Brain microvascular endothelial cell (primary cell): ENCODE measurements around the gene COA3.

ENCODE experiments used
- DNase-seq: peaks from one replicate; pipeline ENCODE4 v3.0.0-alpha.2; 2020
- H3K27ac ChIP-seq: fragments of 250-450 bp; sonication (Bioruptor Pico); 2 replicates; pipeline ENCODE4 v1.5.1; 2020; ENCODE audit warnings: mild to moderate bottlenecking, moderate library complexity
- H3K27me3 ChIP-seq: fragments of 250-450 bp; sonication (Bioruptor Pico); replicated peaks from 2 replicates; pipeline ENCODE4 v1.5.1; 2020; ENCODE audit warnings: mild to moderate bottlenecking
- H3K36me3 ChIP-seq: fragments of 250-450 bp; sonication (Bioruptor Pico); replicated peaks from 2 replicates; pipeline ENCODE4 v1.5.1; 2020; ENCODE audit warnings: mild to moderate bottlenecking
- H3K4me3 ChIP-seq: 2 replicates; pipeline ENCODE4 v1.5.1; 2011; ENCODE audit warnings: low read depth, mild to moderate bottlenecking, control low read depth, low read length, moderate library complexity
- in situ Hi-C: cut with HindIII; loops from 2 replicates; pipeline ENCODE4 v1.10.0; 2017; ENCODE audit warnings: low sequenced_read_pairs, low pct_ligation_motif_present
- TF ChIP-seq, protein P1 (sequence below): IDR thresholded peaks from 2 replicates; pipeline ENCODE4 v1.5.1; 2011; ENCODE audit warnings: low read depth, mild to moderate bottlenecking, moderate library complexity, low read length, control low read depth, inconsistent platforms; ENCODE audit errors: missing control alignments

Gene COA3

DNA sequence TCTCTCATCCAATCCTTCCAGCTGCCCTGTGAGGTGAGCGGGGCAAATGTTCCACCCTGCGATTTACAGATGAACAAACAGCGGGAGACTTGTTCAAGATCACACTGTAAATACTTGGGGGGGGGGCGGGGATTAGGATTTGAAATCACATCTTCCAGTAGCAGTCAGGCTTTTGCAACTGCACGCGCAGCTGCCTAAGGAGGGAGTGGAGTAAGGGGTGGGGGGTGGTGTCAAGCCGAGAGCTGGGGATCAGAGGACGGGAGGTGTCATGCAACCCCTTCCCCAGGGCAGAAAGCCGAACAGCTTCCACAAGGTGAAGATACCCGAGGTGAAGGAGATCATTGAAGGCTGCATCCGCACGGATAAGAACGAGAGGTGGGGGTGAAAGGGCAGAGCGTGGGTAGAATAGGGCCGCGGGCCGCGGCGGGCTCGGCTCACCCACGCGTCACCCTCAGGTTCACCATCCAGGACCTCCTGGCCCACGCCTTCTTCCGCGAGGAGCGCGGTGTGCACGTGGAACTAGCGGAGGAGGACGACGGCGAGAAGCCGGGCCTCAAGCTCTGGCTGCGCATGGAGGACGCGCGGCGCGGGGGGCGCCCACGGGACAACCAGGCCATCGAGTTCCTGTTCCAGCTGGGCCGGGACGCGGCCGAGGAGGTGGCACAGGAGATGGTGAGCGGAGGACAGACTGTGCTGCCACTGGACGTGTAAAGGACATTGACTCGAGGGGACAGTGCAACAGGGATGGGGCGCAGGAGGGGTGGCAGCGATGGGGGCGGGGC lies 13.5 kb downstream of the COA3 start:
- H3K4me3 ChIP-seq = no peak overlapping the region
- TF ChIP-seq, protein P1, sequence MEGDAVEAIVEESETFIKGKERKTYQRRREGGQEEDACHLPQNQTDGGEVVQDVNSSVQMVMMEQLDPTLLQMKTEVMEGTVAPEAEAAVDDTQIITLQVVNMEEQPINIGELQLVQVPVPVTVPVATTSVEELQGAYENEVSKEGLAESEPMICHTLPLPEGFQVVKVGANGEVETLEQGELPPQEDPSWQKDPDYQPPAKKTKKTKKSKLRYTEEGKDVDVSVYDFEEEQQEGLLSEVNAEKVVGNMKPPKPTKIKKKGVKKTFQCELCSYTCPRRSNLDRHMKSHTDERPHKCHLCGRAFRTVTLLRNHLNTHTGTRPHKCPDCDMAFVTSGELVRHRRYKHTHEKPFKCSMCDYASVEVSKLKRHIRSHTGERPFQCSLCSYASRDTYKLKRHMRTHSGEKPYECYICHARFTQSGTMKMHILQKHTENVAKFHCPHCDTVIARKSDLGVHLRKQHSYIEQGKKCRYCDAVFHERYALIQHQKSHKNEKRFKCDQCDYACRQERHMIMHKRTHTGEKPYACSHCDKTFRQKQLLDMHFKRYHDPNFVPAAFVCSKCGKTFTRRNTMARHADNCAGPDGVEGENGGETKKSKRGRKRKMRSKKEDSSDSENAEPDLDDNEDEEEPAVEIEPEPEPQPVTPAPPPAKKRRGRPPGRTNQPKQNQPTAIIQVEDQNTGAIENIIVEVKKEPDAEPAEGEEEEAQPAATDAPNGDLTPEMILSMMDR = no peak
- peaks cover 15% of the 10 kb centered on the region for H3K36me3 ChIP-seq
- no peaks in the 10 kb centered on the region for H3K27me3 ChIP-seq
- in situ Hi-C loops = no loop called here
- H3K27ac ChIP-seq = no peak overlapping the region
- DNase-seq = no peak

DNA sequence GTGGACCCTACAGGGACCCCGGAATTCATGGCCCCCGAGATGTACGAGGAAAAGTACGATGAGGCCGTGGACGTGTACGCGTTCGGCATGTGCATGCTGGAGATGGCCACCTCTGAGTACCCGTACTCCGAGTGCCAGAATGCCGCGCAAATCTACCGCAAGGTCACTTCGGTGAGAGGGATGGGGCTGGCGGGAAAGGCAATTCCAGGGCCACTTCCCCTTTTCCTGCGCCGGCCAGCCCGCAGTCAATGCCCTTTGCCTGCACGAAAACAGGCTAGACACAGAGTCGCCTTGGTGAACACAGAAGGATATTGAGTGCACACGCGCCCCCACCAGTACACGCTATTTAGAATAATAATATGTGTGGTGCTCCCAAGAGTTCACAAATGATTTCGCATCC lies 14.1 kb downstream of the COA3 start:
- TF ChIP-seq, protein P1 = no peak
- no peak for DNase-seq
- Histone ChIP-seq H3K36me3 (peaks cover 15% of the 10 kb centered on the region), H3K27ac (no peak overlapping the region), H3K27me3 (no peaks in the 10 kb centered on the region), H3K4me3 (no peak overlapping the region)
- in situ Hi-C loops = no loop called here

GRCh38 chr17:42783791-42784138 lies 14.7 kb downstream of the COA3 start:
- H3K27ac ChIP-seq = no peak overlapping the region
- peaks cover 18% of the 10 kb centered on the region for H3K36me3 ChIP-seq
- in situ Hi-C loops = no loop called here
- H3K4me3 ChIP-seq = no peak overlapping the region
- H3K27me3 ChIP-seq = no peaks in the 10 kb centered on the region
- DNase-seq = no peak
- TF ChIP-seq, protein P1 = no peak

DNA sequence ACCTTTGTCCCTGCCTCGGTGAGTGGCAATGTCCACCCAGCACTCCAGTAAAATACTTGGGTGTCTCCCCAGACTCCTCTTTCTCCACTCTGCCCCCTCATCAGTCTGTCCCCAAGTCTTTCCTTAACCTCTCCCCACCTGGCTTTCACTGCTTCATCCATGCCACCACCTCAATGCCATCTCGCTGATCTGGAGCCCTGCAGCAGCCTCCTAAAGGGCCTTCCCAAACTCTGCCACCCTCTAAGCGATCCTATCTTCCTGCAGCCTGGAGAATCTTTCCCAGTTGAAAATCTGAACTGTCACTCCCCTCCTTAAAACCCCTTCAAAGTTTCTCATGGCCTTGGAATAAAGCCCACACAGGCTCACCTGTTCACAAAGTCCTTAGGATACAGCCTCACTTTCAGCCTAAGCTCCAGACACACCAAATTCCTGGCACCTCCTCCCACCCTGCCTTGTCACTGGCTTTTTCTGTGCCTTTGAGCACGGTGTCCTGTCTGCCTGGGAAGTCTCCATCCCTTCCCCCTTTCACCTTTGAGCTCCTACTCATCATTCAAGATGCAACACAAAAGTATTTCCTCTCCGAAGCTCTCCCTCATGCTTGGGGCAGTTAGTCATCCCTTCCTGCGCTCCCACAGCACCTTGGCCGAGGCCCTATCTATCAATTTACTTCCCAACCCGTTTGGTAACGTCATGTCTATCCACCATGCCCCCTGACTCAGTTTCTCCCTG lies 15.3 kb downstream of the COA3 start:
- peak overlapping the region; percentile 60 for H3K4me3 ChIP-seq
- TF ChIP-seq, protein P1 = no peak
- DNase-seq = peak; percentile 61
- H3K27me3 ChIP-seq = no peaks in the 10 kb centered on the region
- no peak overlapping the region for H3K27ac ChIP-seq
- in situ Hi-C loops = no loop called here
- H3K36me3 ChIP-seq = peaks cover 12% of the 10 kb centered on the region

GRCh38 chr17:42782166-42783061 lies 16.1 kb downstream of the COA3 start:
- Histone ChIP-seq H3K36me3 (peaks cover 9% of the 10 kb centered on the region), H3K27me3 (no peaks in the 10 kb centered on the region), H3K27ac (no peak overlapping the region), H3K4me3 (peak overlapping the region; percentile 60)
- DNase-seq = no peak
- TF ChIP-seq, protein P1 = no peak
- in situ Hi-C loops = no loop called here
